Measurements from ENCODE around the gene RAVER2. TPM values are rescaled to one million over a fixed set of nuclear protein-coding genes. Genes with fewer than 3 reads are reported as not detected.

Gene RAVER2
- total and polyA plus RNA-seq, 2 experiments from 2014 or later, result 7.8 to 24.6 TPM

DNA sequence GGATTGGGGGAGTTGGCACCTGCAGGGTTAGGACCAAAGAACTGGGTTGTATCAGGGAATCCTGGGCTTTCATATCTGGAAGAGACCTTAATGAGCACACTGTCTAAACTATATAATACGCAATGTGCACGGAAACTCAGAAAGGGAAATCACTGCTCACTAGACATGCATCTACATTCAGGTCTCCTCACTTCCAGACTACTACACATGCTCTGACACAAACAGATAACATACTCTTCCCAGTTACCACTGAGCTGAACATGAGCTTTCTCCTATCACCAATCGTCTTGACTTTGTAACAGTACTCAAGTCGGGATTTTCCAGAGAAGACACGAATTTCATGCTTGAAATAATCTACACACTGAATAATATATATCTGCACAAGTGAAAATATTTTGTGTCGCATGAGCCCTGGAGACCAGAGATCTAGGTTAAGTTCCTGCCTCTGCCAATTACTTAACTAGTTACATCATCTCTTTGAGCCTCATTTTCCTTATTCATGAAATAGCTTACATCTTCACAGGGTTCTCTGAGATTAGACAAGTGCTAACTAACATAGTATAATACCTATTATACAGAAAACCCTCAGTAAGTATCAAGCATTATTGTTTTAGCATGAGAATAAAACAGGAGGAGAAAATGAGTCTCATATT, 120.4 kb downstream of the RAVER2 start (continued):
- TF ChIP-seq, protein P1, sequence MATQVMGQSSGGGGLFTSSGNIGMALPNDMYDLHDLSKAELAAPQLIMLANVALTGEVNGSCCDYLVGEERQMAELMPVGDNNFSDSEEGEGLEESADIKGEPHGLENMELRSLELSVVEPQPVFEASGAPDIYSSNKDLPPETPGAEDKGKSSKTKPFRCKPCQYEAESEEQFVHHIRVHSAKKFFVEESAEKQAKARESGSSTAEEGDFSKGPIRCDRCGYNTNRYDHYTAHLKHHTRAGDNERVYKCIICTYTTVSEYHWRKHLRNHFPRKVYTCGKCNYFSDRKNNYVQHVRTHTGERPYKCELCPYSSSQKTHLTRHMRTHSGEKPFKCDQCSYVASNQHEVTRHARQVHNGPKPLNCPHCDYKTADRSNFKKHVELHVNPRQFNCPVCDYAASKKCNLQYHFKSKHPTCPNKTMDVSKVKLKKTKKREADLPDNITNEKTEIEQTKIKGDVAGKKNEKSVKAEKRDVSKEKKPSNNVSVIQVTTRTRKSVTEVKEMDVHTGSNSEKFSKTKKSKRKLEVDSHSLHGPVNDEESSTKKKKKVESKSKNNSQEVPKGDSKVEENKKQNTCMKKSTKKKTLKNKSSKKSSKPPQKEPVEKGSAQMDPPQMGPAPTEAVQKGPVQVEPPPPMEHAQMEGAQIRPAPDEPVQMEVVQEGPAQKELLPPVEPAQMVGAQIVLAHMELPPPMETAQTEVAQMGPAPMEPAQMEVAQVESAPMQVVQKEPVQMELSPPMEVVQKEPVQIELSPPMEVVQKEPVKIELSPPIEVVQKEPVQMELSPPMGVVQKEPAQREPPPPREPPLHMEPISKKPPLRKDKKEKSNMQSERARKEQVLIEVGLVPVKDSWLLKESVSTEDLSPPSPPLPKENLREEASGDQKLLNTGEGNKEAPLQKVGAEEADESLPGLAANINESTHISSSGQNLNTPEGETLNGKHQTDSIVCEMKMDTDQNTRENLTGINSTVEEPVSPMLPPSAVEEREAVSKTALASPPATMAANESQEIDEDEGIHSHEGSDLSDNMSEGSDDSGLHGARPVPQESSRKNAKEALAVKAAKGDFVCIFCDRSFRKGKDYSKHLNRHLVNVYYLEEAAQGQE (IDR thresholded peaks at IDR 0.05; ENCODE audit: unreplicated experiment), result no peak
- TF ChIP-seq STAT1 (IDR thresholded peaks at IDR 0.05; ENCODE audit: unreplicated experiment) (no peak), ZNF331 (CRISPR knock-in tag; IDR thresholded peaks at IDR 0.05; ENCODE audit: low read depth) (no peak)
- TF ChIP-seq, protein P2, sequence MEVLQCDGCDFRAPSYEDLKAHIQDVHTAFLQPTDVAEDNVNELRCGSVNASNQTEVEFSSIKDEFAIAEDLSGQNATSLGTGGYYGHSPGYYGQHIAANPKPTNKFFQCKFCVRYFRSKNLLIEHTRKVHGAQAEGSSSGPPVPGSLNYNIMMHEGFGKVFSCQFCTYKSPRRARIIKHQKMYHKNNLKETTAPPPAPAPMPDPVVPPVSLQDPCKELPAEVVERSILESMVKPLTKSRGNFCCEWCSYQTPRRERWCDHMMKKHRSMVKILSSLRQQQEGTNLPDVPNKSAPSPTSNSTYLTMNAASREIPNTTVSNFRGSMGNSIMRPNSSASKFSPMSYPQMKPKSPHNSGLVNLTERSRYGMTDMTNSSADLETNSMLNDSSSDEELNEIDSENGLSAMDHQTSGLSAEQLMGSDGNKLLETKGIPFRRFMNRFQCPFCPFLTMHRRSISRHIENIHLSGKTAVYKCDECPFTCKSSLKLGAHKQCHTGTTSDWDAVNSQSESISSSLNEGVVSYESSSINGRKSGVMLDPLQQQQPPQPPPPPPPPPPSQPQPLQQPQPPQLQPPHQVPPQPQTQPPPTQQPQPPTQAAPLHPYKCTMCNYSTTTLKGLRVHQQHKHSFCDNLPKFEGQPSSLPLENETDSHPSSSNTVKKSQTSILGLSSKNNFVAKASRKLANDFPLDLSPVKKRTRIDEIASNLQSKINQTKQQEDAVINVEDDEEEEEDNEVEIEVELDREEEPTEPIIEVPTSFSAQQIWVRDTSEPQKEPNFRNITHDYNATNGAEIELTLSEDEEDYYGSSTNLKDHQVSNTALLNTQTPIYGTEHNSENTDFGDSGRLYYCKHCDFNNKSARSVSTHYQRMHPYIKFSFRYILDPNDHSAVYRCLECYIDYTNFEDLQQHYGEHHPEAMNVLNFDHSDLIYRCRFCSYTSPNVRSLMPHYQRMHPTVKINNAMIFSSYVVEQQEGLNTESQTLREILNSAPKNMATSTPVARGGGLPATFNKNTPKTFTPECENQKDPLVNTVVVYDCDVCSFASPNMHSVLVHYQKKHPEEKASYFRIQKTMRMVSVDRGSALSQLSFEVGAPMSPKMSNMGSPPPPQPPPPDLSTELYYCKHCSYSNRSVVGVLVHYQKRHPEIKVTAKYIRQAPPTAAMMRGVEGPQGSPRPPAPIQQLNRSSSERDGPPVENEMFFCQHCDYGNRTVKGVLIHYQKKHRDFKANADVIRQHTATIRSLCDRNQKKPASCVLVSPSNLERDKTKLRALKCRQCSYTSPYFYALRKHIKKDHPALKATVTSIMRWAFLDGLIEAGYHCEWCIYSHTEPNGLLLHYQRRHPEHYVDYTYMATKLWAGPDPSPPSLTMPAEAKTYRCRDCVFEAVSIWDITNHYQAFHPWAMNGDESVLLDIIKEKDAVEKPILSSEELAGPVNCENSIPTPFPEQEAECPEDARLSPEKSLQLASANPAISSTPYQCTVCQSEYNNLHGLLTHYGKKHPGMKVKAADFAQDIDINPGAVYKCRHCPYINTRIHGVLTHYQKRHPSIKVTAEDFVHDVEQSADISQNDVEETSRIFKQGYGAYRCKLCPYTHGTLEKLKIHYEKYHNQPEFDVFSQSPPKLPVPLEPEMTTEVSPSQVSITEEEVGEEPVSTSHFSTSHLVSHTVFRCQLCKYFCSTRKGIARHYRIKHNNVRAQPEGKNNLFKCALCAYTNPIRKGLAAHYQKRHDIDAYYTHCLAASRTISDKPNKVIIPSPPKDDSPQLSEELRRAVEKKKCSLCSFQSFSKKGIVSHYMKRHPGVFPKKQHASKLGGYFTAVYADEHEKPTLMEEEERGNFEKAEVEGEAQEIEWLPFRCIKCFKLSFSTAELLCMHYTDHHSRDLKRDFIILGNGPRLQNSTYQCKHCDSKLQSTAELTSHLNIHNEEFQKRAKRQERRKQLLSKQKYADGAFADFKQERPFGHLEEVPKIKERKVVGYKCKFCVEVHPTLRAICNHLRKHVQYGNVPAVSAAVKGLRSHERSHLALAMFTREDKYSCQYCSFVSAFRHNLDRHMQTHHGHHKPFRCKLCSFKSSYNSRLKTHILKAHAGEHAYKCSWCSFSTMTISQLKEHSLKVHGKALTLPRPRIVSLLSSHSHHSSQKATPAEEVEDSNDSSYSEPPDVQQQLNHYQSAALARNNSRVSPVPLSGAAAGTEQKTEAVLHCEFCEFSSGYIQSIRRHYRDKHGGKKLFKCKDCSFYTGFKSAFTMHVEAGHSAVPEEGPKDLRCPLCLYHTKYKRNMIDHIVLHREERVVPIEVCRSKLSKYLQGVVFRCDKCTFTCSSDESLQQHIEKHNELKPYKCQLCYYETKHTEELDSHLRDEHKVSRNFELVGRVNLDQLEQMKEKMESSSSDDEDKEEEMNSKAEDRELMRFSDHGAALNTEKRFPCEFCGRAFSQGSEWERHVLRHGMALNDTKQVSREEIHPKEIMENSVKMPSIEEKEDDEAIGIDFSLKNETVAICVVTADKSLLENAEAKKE (CRISPR knock-in tag; IDR thresholded peaks at IDR 0.05), result no peak

DNA sequence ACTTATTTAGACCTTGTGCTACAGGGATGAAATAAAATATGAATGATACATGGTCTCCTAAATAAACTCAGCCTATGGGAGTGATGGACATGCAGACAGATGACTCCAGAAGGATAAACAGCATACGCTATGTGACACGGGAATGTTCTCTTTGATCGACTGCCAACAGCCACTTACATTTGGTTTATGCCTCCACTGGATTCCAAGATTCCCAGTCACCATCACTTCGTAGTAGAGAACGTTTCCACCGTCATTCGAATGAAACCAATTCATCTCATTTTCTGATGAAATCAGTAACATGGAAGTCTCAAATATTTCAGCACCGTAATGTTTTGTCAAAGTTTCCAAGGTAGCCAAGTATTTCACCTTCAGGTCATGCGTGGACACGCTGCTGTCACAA, 121.8 kb downstream of the RAVER2 start:
- Histone ChIP-seq H3K9me2 (ENCODE audit: insufficient read depth) (0 out of 2 replicates have a peak, but pooled peaks cover 3% of the 10 kb centered on the region), H3K36me3 (ENCODE audit: insufficient read depth) (0 out of 2 replicates have a peak, but pooled peaks cover 4% of the 10 kb centered on the region), H3K4me1 (ENCODE audit: insufficient read depth) (0 out of 2 replicates have a peak, but pooled peaks cover 4% of the 10 kb centered on the region), H3K27ac (ENCODE audit: low read depth) (no peak overlapping the region), H2AFZ (no peak overlapping the region), H4K20me1 (replicated peaks; ENCODE audit: insufficient read depth) (no peaks in the 10 kb centered on the region), H3K4me2 (no peak overlapping the region), H3F3A (replicated peaks; ENCODE audit: low read depth) (no peaks in the 10 kb centered on the region), H3K79me2 (replicated peaks; ENCODE audit: insufficient read depth) (no peaks in the 10 kb centered on the region), H3K27me3 (ENCODE audit: insufficient read depth) (no peaks in the 10 kb centered on the region), H3K4me3 (no peak overlapping the region)
- no peak overlapping the region for H3K4me3 Mint-ChIP-seq
- H3K9me3 Mint-ChIP-seq, result no peaks in the 10 kb centered on the region
- no peak overlapping the region for H3K27ac Mint-ChIP-seq
- H3K36me3 Mint-ChIP-seq (ENCODE audit: low read depth), result peaks cover 29% of the 10 kb centered on the region
- peaks cover 2% of the 10 kb centered on the region; the same call in 2 of the 3 replicates for H3K4me1 Mint-ChIP-seq
- DNase-seq (ENCODE audit: low spot score) (no peak), ATAC-seq (no peak)
- H3K27me3 Mint-ChIP-seq (ENCODE audit: insufficient read depth, low read depth, poor library complexity), result no peaks in the 10 kb centered on the region
- TF ChIP-seq EZH2phosphoT487 (IDR thresholded peaks at IDR 0.05; ENCODE audit: unreplicated experiment), result no peak
- no peak for TF ChIP-seq EZH2 (IDR thresholded peaks at IDR 0.05; ENCODE audit: low read depth, unreplicated experiment)
- TF ChIP-seq ZNF114 (CRISPR knock-in tag; IDR thresholded peaks at IDR 0.05), result no peak
- TF ChIP-seq STAT1 (IDR thresholded peaks at IDR 0.05; ENCODE audit: unreplicated experiment), result no peak
- no peak for TF ChIP-seq CREB1 (CRISPR knock-in tag; IDR thresholded peaks at IDR 0.05; ENCODE audit: low read depth)
- TF ChIP-seq POLR2AphosphoS5 (IDR thresholded peaks at IDR 0.05; ENCODE audit: low read depth), result no peak
- TF ChIP-seq NANOG (IDR thresholded peaks at IDR 0.05; ENCODE audit: borderline replicate concordance), result no peak
- TF ChIP-seq, protein P3, sequence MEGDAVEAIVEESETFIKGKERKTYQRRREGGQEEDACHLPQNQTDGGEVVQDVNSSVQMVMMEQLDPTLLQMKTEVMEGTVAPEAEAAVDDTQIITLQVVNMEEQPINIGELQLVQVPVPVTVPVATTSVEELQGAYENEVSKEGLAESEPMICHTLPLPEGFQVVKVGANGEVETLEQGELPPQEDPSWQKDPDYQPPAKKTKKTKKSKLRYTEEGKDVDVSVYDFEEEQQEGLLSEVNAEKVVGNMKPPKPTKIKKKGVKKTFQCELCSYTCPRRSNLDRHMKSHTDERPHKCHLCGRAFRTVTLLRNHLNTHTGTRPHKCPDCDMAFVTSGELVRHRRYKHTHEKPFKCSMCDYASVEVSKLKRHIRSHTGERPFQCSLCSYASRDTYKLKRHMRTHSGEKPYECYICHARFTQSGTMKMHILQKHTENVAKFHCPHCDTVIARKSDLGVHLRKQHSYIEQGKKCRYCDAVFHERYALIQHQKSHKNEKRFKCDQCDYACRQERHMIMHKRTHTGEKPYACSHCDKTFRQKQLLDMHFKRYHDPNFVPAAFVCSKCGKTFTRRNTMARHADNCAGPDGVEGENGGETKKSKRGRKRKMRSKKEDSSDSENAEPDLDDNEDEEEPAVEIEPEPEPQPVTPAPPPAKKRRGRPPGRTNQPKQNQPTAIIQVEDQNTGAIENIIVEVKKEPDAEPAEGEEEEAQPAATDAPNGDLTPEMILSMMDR (conservative IDR thresholded peaks at IDR 0.05; ENCODE audit: low read depth in 2 of 2), result no peak

Measured in GM23338 (cell line).